SKM-1 treated with dmso at 0.1 percent for 144 hours (cell line): Measurements from ENCODE around the gene APEX2.
"Not testable (repeated sequence)": the region's sequence is repeated elsewhere in the genome, so short reads cannot be mapped to it uniquely, and the experiment has no call there.

ENCODE experiments used
- DNase-seq: peaks from one replicate; lab custom pipeline; 2025; ENCODE audit not compliant: unreplicated experiment; lab: John Stamatoyannopoulos, UW

The APEX2 gene

GRCh38 chrX:55008571-55009358, 8.6 kb downstream of the APEX2 start:
- DNase-seq = peak; percentile 69

GRCh38 chrX:55011294-55011693, 11.1 kb downstream of the APEX2 start:
- DNase-seq = no peak

GRCh38 chrX:55014897-55015299, 14.7 kb downstream of the APEX2 start:
- no peak for DNase-seq

- DNase-seq = no peak
Measured at GRCh38 chrX:55026143-55026542, 26.0 kb downstream of the APEX2 start.

GRCh38 chrX:55026840-55027239, 26.7 kb downstream of the APEX2 start:
- DNase-seq = no peak

- no peak for DNase-seq
Measured at GRCh38 chrX:55028040-55028439, 27.9 kb downstream of the APEX2 start.

GRCh38 chrX:55028611-55029010, 28.4 kb downstream of the APEX2 start:
- no peak for DNase-seq

- DNase-seq = no peak
Measured at GRCh38 chrX:55029291-55029690, 29.1 kb downstream of the APEX2 start.

GRCh38 chrX:55030271-55031205, 30.4 kb downstream of the APEX2 start, which contains the start of gene ALAS2:
Gene ALAS2 (minus strand): TSS chrX:55030977. CDS start chrX:55026000, 4,977 bp downstream.
- no peak for DNase-seq

- DNase-seq = no peak
Measured at GRCh38 chrX:55033429-55033828, 33.3 kb downstream of the APEX2 start.

- no peak for DNase-seq
Measured at GRCh38 chrX:55039471-55039870, 39.3 kb downstream of the APEX2 start.

GRCh38 chrX:55041514-55041913, 41.4 kb downstream of the APEX2 start:
- DNase-seq = no peak

- not testable (repeated sequence) for DNase-seq
Measured at GRCh38 chrX:55050599-55050998, 50.4 kb downstream of the APEX2 start.

- no peak for DNase-seq
Measured at GRCh38 chrX:55056820-55057674, 56.9 kb downstream of the APEX2 start.

- DNase-seq = peak; percentile 2
Measured at GRCh38 chrX:55057675-55058249, 57.6 kb downstream of the APEX2 start.
